Calu3 (cell line): ENCODE measurements around the gene IFNAR1. TPM values are rescaled to one million over a fixed set of nuclear protein-coding genes. Genes with fewer than 3 reads are reported as not detected.
A peak's percentile ranks its signal among the peaks of the same experiment; 100 is the strongest.

ENCODE experiments used
- BruUV-seq: library from RNA; stranded (reverse); fragments of 400-500 nt; replicated peaks from 2 replicates; lab custom pipeline; 2021; lab: Mats Ljungman, UMichigan
- CTCF ChIA-PET: fragments of 300-600 bp; sonication (Branson Sonifier 250); formaldehyde crosslinking; loops from one replicate; lab custom pipeline; 2022; ENCODE audit warnings: antibody characterized with exemption; lab: Charles Lee
- DNase-seq: peaks from one replicate; pipeline ENCODE4 v3.0.0; 2022
- H3K27ac Mint-ChIP-seq: one replicate; pipeline ENCODE4 v1.8.0; 2022; ENCODE audit warnings: mixed read lengths; ENCODE audit not compliant: unreplicated experiment
- H3K27me3 Mint-ChIP-seq: one replicate; pipeline ENCODE4 v1.8.0; 2022; ENCODE audit warnings: mixed read lengths; ENCODE audit not compliant: unreplicated experiment
- H3K36me3 Mint-ChIP-seq: one replicate; pipeline ENCODE4 v1.8.0; 2022; ENCODE audit warnings: mild to moderate bottlenecking, moderate library complexity, mixed read lengths; ENCODE audit not compliant: insufficient read depth, unreplicated experiment
- H3K4me1 Mint-ChIP-seq: one replicate; pipeline ENCODE4 v1.8.0; 2022; ENCODE audit warnings: mild to moderate bottlenecking, low read depth, mixed read lengths; ENCODE audit not compliant: unreplicated experiment
- H3K4me3 Mint-ChIP-seq: one replicate; pipeline ENCODE4 v1.8.0; 2022; ENCODE audit warnings: mild to moderate bottlenecking, low read depth, moderate library complexity, mixed read lengths; ENCODE audit not compliant: unreplicated experiment
- H3K9me3 Mint-ChIP-seq: one replicate; pipeline ENCODE4 v1.8.0; 2022; ENCODE audit warnings: low read depth, mixed read lengths; ENCODE audit not compliant: unreplicated experiment
- intact Hi-C: fragments of 100-400 bp; cut with micrococcal nuclease; formaldehyde crosslinking; loops from one replicate; pipeline ENCODE4 v1.10.0; 2022; ENCODE audit not compliant: unreplicated experiment
- total RNA-seq: library from RNA; stranded (reverse); gene quantifications from 2 replicates; pipeline ENCODE4 v1.2.3, GENCODE V29; 2022
- TF ChIP-seq, protein P1 (sequence below): fragments of 200-600 bp; IDR thresholded peaks from one replicate; pipeline ENCODE4 v1.8.0; 2022; ENCODE audit warnings: antibody characterized with exemption; ENCODE audit not compliant: unreplicated experiment

IFNAR1 gene
- total RNA-seq, 1 experiment from 2014 or later = 35.2 TPM

DNA sequence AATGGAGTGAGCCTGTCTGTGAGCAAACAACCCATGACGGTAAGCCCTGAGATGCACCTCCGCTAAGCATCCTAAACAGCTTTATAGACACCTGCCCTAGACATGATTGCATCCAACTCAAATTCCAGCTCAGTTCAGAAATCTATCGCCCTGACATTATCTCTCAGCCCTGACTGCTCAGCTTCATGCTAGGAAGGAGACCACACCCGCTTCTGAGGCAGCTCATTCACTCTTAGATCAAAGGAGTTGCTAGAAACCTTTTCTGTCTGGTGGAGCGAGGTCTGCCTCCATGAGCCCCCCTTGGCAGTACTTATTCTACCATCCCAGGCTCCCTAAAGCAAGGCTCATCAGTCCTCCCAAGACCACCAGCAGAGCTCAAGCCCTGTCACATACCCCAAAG is 41.6 kb upstream of the IFNAR1 start:
- intact Hi-C loops = no loop called here
- no peak overlapping the region for H3K4me3 Mint-ChIP-seq
- TF ChIP-seq, protein P1, sequence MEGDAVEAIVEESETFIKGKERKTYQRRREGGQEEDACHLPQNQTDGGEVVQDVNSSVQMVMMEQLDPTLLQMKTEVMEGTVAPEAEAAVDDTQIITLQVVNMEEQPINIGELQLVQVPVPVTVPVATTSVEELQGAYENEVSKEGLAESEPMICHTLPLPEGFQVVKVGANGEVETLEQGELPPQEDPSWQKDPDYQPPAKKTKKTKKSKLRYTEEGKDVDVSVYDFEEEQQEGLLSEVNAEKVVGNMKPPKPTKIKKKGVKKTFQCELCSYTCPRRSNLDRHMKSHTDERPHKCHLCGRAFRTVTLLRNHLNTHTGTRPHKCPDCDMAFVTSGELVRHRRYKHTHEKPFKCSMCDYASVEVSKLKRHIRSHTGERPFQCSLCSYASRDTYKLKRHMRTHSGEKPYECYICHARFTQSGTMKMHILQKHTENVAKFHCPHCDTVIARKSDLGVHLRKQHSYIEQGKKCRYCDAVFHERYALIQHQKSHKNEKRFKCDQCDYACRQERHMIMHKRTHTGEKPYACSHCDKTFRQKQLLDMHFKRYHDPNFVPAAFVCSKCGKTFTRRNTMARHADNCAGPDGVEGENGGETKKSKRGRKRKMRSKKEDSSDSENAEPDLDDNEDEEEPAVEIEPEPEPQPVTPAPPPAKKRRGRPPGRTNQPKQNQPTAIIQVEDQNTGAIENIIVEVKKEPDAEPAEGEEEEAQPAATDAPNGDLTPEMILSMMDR = no peak
- peaks cover 21% of the 10 kb centered on the region for H3K36me3 Mint-ChIP-seq
- H3K9me3 Mint-ChIP-seq = no peaks in the 10 kb centered on the region
- H3K27me3 Mint-ChIP-seq = no peaks in the 10 kb centered on the region
- DNase-seq = no peak
- peaks cover 19% of the 10 kb centered on the region for H3K4me1 Mint-ChIP-seq
- no peak overlapping the region for H3K27ac Mint-ChIP-seq
- CTCF ChIA-PET = no interaction called here
- BruUV-seq = no TSS peak

DNA sequence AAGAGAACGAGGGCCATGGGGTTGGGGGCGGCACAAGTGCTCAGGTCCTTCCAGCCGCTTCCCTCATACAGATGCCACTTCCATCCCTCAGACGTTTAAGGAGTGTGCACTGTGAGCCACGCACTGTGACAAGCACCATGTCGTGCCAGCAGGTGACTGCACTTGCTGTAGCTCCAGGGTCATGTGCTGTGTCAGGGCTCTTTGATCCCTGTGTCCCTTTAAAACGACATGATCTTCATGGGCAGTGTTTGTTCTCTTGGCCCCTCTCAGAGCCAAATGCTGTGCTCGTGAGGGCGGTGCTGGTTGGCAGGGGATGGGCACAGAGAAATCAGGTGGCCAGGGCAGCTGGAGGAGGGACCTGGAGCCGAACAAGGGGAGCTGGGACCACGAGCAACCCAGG is 38.7 kb upstream of the IFNAR1 start:
- Mint-ChIP-seq H3K9me3 (no peaks in the 10 kb centered on the region), H3K27ac (no peak overlapping the region), H3K4me1 (peaks cover 19% of the 10 kb centered on the region), H3K27me3 (no peaks in the 10 kb centered on the region), H3K36me3 (peaks cover 29% of the 10 kb centered on the region), H3K4me3 (no peak overlapping the region)
- CTCF ChIA-PET = no interaction called here
- BruUV-seq = no TSS peak
- no peak for DNase-seq
- TF ChIP-seq, protein P1 = no peak
- intact Hi-C loops = no loop called here

DNA sequence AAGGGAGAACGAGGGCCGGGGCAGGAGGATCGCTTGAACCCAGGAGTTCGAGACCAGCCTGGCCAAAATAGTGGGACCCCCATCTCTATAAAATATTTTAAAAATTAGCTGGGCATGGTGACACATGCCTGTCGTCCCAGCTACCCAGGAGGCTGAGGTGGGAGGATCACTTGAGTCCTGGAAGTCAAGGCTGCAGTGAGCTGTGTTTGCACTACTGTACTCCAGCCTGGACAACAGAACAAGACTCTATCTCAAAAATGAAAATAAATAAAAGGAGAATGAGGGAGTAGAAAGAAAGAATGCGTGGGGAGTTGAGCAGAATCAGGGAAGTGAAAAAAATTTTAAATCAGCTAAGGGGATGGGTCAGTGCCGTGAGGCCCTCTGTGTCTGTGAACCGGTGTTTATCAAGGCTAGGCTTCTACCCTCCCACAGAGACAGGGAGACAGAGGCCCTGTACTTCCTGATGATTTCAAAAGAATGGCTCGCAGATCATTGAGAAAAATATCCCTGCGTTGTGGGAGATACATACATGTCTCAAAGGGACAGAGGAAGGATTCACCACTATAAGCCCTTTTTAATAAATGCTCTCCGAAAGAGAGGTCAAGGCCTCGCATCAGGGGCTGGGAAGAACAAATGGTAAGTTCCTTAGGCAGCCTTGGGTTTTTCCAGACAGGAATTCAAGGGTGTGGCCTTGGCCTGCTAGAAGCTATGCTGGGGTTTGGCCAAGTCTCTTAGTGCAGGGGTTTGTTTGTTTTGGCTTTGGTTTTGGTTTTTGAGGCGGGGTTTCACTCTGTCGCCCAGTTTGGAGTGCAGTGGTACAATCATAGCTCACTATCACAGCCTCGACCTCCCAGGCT is 37.9 kb upstream of the IFNAR1 start:
- peaks cover 19% of the 10 kb centered on the region for H3K4me1 Mint-ChIP-seq
- intact Hi-C loops = no loop called here

DNA sequence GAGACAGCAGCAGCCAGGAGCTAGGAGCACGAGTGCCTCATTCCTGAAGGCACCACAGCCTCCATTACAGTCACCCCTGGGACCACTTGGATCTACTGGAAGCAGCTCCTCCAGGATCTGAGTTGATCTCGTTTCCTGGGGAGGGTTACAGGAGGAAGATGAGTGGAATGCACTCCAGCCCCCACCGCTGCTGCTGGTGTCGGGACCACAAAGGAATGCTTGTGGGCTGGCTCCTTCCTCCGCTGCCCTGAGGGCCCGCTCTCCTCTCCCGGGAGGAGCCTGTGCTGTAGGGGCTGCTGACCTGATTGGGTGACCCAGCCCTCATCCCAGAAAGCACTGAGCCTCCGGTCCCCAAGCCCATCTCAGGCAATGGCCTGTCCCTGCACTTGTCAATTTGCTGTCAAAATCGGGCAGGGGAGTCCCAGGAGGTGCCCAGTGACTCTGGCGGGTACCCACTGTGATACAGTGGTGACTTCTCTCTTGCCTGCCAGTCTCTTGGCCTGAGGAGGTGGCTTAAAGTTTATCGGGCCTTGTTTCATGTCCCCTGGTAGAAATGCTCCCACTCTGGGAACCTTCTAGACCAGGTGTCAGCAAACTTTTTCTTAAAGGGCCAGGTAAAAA is 35.5 kb upstream of the IFNAR1 start:
- intact Hi-C loops = no loop called here
- H3K27ac Mint-ChIP-seq = no peak overlapping the region

More for the DNA sequence above, 37.9 kb upstream of the IFNAR1 start:
- DNase-seq = peak; percentile 35
- Mint-ChIP-seq H3K4me3 (peak overlapping the region; percentile 6), H3K9me3 (no peaks in the 10 kb centered on the region), H3K27ac (peak overlapping the region; percentile 51), H3K36me3 (peaks cover 29% of the 10 kb centered on the region), H3K27me3 (no peaks in the 10 kb centered on the region)
- TF ChIP-seq, protein P1 = no peak
- no TSS peak for BruUV-seq
- CTCF ChIA-PET = no interaction called here

More for the DNA sequence above, 35.5 kb upstream of the IFNAR1 start:
- BruUV-seq = no TSS peak
- no peak for DNase-seq
- no peak overlapping the region for H3K4me3 Mint-ChIP-seq
- CTCF ChIA-PET = no interaction called here
- peaks cover 29% of the 10 kb centered on the region for H3K4me1 Mint-ChIP-seq
- no peaks in the 10 kb centered on the region for H3K27me3 Mint-ChIP-seq
- H3K36me3 Mint-ChIP-seq = peaks cover 29% of the 10 kb centered on the region
- no peaks in the 10 kb centered on the region for H3K9me3 Mint-ChIP-seq
- TF ChIP-seq, protein P1 = no peak
